PC-9 (cell line): ENCODE measurements around the gene CXCR6. TPM values are rescaled to one million over a fixed set of nuclear protein-coding genes. Genes with fewer than 3 reads are reported as not detected.

Source experiments
- BruUV-seq: library from RNA; stranded (reverse); fragments of 400-500 nt; replicated peaks from 2 replicates; lab custom pipeline; 2021; lab: Mats Ljungman, UMichigan
- CTCF ChIA-PET: fragments of 300-600 bp; sonication (Branson Sonifier 250); formaldehyde crosslinking; loops from one replicate; lab custom pipeline; 2022; ENCODE audit warnings: antibody characterized with exemption; lab: Charles Lee
- POLR2A ChIA-PET: fragments of 300-600 bp; sonication (Branson Sonifier 250); formaldehyde crosslinking; loops from one replicate; lab custom pipeline; 2022; ENCODE audit warnings: antibody characterized with exemption; ENCODE audit not compliant: unreplicated experiment; lab: Charles Lee
- DNase-seq, 2 experiments: peaks; one replicate each; pipeline versions ENCODE4 v3.0.0 to v3.0.0-alpha.2; 2015 to 2022; ENCODE audit warnings: mixed read lengths in 1 of 2
- H2AFZ ChIP-seq: fragments of 200-600 bp; sonication (generic); 2 replicates; pipeline ENCODE4 v1.8.1; 2017; ENCODE audit warnings: antibody characterized with exemption
- H3F3A ChIP-seq: fragments of 200-600 bp; sonication (generic); 2 replicates; pipeline ENCODE4 v1.8.1; 2017; ENCODE audit warnings: antibody characterized with exemption, mild to moderate bottlenecking, low read depth; ENCODE audit not compliant: insufficient read depth
- H3K27ac ChIP-seq: fragments of 200-600 bp; sonication (generic); 2 replicates; pipeline ENCODE4 v1.6.1; 2016; ENCODE audit warnings: mixed run types
- H3K27me3 ChIP-seq: fragments of 200-600 bp; sonication (generic); 2 replicates; pipeline ENCODE4 v1.6.1; 2016; ENCODE audit warnings: low read depth, mixed run types; ENCODE audit not compliant: insufficient read depth
- H3K36me3 ChIP-seq: fragments of 200-600 bp; sonication (generic); 2 replicates; pipeline ENCODE4 v1.6.1; 2016; ENCODE audit warnings: low read depth, mixed run types
- H3K4me1 ChIP-seq: fragments of 200-600 bp; sonication (generic); replicated peaks from 2 replicates; pipeline ENCODE4 v1.6.1; 2016; ENCODE audit warnings: mixed run types; ENCODE audit not compliant: insufficient read depth
- H3K4me2 ChIP-seq: fragments of 200-600 bp; sonication (generic); 2 replicates; pipeline ENCODE4 v1.6.1; 2017; ENCODE audit warnings: mixed run types
- H3K4me3 ChIP-seq: fragments of 200-600 bp; sonication (generic); 2 replicates; pipeline ENCODE4 v1.6.1; 2016; ENCODE audit warnings: mixed run types
- H3K79me2 ChIP-seq: fragments of 200-600 bp; sonication (generic); 2 replicates; pipeline ENCODE4 v1.6.1; 2017; ENCODE audit warnings: low read depth, mixed run types
- H3K9me2 ChIP-seq: fragments of 200-600 bp; sonication (generic); 2 replicates; pipeline ENCODE4 v1.8.1; 2017; ENCODE audit warnings: mild to moderate bottlenecking; ENCODE audit not compliant: insufficient read depth
- H3K9me3 ChIP-seq: fragments of 200-600 bp; sonication (generic); 2 replicates; pipeline ENCODE4 v1.8.1; 2016; ENCODE audit warnings: low read depth; ENCODE audit not compliant: insufficient read depth
- H4K20me1 ChIP-seq: fragments of 200-600 bp; sonication (generic); 2 replicates; pipeline ENCODE4 v1.8.1; 2017; ENCODE audit not compliant: insufficient read depth
- EZH2 ChIP-seq: fragments of 200-600 bp; sonication (generic); IDR thresholded peaks from 2 replicates; pipeline ENCODE4 v1.8.0; 2017; ENCODE audit warnings: antibody characterized with exemption, low read depth
- intact Hi-C: fragments of 100-400 bp; cut with micrococcal nuclease; formaldehyde crosslinking; loops from one replicate; pipeline ENCODE4 v1.10.0; 2022; ENCODE audit not compliant: unreplicated experiment
- total RNA-seq: library from RNA; stranded (reverse); gene quantifications from 2 replicates; pipeline ENCODE4 v1.2.3, GENCODE V29; 2021
- TF ChIP-seq, protein P1 (sequence below): fragments of 200-600 bp; sonication (generic); conservative IDR thresholded peaks from 2 replicates; pipeline ENCODE4 v1.6.1; 2017; ENCODE audit warnings: mixed run types, antibody characterized with exemption, mild to moderate bottlenecking, moderate library complexity

The CXCR6 gene
- total RNA-seq, 1 experiment from 2014 or later, result 0.74 TPM

DNA sequence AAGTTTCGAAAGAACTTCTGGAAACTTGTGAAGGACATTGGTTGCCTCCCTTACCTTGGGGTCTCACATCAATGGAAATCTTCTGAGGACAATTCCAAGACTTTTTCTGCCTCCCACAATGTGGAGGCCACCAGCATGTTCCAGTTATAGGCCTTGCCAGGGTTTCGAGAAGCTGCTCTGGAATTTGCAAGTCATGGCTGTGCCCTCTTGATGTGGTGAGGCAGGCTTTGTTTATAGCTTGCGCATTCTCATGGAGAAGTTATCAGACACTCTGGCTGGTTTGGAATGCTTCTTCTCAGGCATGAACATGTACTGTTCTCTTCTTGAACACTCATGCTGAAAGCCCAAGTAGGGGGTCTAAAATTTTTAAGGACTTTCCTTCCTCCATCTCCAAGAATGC lies 4.1 kb downstream of the CXCR6 start:
- Histone ChIP-seq H3K9me2 (no peaks in the 10 kb centered on the region), H3K27me3 (no peaks in the 10 kb centered on the region), H3K36me3 (peaks cover 9% of the 10 kb centered on the region; the same call in 1 of the 2 replicates), H3K4me3 (no peak overlapping the region), H2AFZ (no peak overlapping the region), H3F3A (no peaks in the 10 kb centered on the region), H3K9me3 (no peaks in the 10 kb centered on the region), H4K20me1 (no peaks in the 10 kb centered on the region), H3K4me1 (no peaks in the 10 kb centered on the region), H3K27ac (no peak overlapping the region), H3K4me2 (no peak overlapping the region), H3K79me2 (no peaks in the 10 kb centered on the region)
- BruUV-seq, result no TSS peak
- intact Hi-C loops, result no loop called here
- CTCF ChIA-PET, result no interaction called here
- POLR2A ChIA-PET, result no interaction called here
- no peak for DNase-seq
- no peak for TF ChIP-seq EZH2
- TF ChIP-seq, protein P1, sequence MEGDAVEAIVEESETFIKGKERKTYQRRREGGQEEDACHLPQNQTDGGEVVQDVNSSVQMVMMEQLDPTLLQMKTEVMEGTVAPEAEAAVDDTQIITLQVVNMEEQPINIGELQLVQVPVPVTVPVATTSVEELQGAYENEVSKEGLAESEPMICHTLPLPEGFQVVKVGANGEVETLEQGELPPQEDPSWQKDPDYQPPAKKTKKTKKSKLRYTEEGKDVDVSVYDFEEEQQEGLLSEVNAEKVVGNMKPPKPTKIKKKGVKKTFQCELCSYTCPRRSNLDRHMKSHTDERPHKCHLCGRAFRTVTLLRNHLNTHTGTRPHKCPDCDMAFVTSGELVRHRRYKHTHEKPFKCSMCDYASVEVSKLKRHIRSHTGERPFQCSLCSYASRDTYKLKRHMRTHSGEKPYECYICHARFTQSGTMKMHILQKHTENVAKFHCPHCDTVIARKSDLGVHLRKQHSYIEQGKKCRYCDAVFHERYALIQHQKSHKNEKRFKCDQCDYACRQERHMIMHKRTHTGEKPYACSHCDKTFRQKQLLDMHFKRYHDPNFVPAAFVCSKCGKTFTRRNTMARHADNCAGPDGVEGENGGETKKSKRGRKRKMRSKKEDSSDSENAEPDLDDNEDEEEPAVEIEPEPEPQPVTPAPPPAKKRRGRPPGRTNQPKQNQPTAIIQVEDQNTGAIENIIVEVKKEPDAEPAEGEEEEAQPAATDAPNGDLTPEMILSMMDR, result no peak

DNA sequence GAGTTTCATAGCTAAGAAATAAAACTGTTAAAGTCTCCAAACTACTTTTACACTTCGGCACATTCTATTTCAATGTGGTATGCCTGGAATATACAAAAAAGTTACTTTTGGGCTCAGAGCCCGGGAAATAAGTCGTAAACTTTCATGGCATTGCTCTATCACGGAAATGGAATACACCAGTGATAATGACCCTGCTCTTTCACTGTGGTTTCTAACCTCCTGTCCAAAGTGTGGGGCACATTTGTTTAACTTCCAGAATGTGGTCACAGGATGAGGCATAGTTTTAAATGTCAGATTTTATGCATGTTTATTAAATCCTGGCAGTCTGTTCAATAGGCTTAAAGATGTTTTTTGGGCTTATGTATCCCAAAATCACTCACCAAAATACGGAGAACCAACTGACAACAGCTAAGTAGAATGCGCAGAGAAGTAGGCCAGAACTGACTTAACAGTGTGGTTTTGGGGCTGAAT lies 5.1 kb downstream of the CXCR6 start:
- H3K4me1 ChIP-seq, result no peaks in the 10 kb centered on the region
- no peaks in the 10 kb centered on the region for H3K9me2 ChIP-seq
- intact Hi-C loops, result no loop called here
- H3K79me2 ChIP-seq, result no peaks in the 10 kb centered on the region
- no peaks in the 10 kb centered on the region for H3K9me3 ChIP-seq
- no peaks in the 10 kb centered on the region for H3F3A ChIP-seq
- H2AFZ ChIP-seq, result no peak overlapping the region
- ChIA-PET POLR2A (no interaction called here), CTCF (no interaction called here)
- H3K27me3 ChIP-seq, result no peaks in the 10 kb centered on the region
- H4K20me1 ChIP-seq, result no peaks in the 10 kb centered on the region
- no peak for DNase-seq
- H3K4me2 ChIP-seq, result no peak overlapping the region
- no TSS peak for BruUV-seq
- no peak overlapping the region for H3K27ac ChIP-seq
- peaks cover 9% of the 10 kb centered on the region; the same call in 1 of the 2 replicates for H3K36me3 ChIP-seq
- TF ChIP-seq EZH2, result no peak
- TF ChIP-seq, protein P1, result no peak
- no peak overlapping the region for H3K4me3 ChIP-seq

DNA sequence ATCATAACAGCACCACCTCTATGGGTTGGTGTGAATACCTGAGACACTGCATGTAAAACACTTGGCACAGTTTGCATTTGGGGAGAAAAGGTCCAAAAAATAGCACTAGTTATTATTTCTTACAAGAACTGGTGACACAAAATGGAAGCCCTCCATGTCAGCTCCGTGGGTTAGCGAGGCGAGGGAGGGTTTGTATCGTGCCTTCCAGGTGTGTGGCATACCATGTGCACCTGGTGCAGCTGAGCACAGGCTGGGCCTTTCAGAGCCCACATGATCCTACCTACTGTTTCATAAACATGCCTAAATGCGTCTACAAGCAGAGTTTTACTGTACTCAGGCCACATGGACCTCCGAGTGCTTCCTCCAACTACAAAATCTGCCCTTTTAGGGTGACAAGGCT lies 5.6 kb downstream of the CXCR6 start:
- no peak for DNase-seq
- intact Hi-C loops, result no loop called here
- no peak overlapping the region for H3K4me2 ChIP-seq
- no peak overlapping the region for H2AFZ ChIP-seq
- H3K36me3 ChIP-seq, result peaks cover 9% of the 10 kb centered on the region; the same call in 1 of the 2 replicates
- H3K27me3 ChIP-seq, result no peaks in the 10 kb centered on the region
- TF ChIP-seq, protein P1, result no peak
- no peak for TF ChIP-seq EZH2
- H3K27ac ChIP-seq, result no peak overlapping the region
- BruUV-seq, result no TSS peak
- H4K20me1 ChIP-seq, result no peaks in the 10 kb centered on the region
- H3K4me1 ChIP-seq, result no peaks in the 10 kb centered on the region
- ChIA-PET POLR2A (interaction anchor here (0.6 kb wide), 1 partner anchor 74 kb away, joined by 4 read pairs; no protein-coding TSS in a partner anchor), CTCF (no interaction called here)
- no peaks in the 10 kb centered on the region for H3K79me2 ChIP-seq
- no peak overlapping the region for H3K4me3 ChIP-seq
- no peaks in the 10 kb centered on the region for H3F3A ChIP-seq
- H3K9me3 ChIP-seq, result no peaks in the 10 kb centered on the region
- no peaks in the 10 kb centered on the region for H3K9me2 ChIP-seq
